Measurements from ENCODE around the gene AGPAT4.

Gene AGPAT4

DNA sequence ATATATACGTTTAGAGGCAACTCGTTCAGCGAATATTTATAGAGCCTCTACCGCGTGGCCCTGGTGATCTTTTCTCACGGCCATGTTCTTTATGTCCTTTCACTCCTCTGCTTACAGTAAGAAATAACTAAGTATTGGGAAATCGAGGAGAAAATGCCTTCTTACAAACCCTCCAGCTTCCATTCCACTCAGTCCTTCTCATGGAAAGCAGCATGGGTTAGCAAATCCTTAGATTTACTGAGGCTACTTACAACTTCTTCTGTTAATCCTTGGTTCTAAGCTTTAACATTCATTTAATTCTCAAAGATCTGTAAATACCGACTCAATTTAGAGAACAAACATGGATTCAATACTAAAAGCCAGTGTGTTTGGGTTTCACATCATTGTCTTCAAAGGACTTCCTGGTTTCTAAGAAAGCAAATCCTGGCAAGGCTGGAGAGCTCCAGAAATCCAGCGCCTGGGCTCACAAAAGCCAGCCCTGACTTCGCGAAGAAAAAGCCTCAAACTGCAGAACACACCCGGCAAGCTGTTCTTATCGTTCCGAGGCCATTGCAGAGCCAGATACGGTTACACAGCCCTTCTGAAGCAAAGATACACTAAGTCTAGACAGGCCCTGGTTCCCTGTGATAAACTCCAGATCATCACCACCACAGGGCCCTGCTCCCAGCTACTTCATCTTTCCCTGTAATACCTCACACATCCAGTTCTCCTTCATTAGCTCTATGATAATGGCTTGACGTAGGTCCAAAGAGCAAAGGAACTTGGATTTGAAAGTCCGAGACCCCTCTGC is 19.2 kb downstream of the AGPAT4 start:
- no peak for DNase-seq

DNA sequence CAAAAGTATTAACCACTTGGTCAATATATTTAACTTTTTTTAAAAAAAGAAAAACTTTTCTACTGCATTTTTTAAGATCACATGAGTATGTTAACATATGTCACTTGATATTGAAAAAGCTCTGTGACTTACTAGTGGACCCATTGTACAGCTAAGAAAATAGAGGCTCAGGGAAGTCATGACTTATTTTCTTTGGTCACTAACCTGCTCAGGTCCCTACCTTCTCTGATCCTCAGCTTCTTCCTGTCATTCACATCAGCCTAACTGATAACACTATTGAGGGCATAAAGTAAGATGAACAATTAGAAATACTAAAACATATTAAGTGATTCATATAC is 19.8 kb downstream of the AGPAT4 start:
- no peak for DNase-seq

DNA sequence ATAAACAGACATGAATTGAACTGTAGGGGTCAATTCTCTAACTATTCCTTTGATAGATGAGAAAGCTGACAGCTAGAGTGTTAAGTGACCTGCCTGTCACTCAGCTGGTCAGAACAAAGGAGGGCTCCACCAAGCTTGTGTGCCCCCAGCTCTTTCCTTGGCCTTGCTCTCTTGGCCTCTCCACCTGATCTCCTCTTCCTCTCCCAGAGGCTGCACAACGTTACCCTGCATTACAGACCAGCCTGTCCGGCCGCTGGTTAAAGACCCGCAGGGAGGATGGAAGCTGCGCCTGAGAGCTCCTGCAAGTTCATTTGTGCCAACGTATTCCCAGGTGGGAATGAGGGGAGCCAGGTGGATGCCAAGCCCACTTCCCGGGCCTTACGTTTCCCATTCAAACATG is 22.5 kb downstream of the AGPAT4 start:
- no peak for DNase-seq

DNA sequence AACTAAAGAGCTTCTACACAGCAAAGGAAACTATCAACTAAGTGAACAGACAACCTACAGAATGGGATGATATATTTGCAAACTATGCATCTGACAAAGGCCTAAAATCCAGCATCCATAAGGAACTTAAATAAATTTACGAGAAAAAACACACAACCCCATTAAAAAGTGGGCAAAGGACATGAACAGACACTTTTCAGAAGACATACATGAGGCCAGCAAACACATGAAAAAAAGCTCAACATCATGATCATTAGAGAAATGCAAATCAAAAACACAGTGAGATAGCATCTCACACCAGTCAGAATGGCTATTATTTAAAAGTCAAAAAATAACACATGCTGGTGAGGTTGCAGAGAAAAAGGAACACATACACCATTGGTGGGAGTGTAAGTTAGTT is 24.5 kb downstream of the AGPAT4 start:
- DNase-seq, result no peak

DNA sequence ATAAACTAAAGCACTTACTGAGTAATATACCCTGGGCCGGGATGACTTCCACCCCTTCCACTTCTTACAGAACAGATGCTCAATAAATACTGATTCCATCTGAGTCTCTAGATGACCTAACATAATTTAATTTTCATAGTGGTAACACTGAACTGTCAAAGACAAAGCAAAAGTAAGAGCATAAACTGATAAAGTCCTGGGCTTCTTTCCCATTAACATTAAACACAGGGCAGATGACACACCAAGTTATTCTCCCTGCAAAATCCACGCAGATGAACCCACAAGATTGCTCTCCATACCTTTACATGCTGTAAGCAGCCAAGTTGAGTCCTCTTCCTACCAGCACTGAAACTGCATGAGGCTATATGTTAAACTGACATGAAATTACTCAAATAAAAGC is 27.1 kb downstream of the AGPAT4 start:
- no peak for DNase-seq

DNA sequence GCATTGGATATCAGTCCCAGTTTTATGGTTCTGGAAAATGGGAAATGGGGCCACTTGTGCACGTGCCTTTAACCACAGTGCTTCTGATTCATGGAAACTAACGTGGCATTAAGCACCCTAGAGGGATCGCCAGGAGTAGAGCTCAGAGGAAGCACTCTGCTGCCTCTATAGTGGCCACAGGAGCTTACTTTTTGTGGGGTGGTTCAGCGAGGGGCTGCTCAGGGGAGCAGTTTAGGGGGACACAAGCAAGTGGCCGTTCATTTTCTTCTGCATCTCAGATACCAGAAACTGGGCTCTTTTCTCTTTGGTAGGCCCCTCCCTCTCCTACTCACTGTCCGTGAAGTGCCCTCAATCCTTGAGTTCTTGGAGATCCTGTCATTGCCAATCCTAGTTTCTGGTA is 28.5 kb downstream of the AGPAT4 start:
- DNase-seq, result no peak

DNA sequence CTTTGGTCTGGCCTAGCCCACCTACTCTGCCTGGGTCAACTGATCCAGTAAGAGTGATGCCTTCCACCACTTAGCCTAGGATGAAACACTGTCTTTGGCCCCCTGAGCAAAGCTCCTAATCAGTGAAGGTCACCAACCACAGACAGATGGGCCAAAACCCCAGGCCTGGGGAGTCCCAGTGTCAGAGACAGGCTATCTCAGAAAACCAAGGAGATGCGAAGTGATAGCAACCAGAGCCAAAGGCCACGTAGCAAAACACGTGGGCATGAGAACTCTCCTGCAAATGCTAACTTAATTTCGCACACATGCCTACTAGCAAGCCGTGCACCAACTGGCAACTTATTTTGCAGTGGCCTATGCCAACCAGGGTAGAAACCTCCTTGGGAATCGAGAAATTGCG is 29.1 kb downstream of the AGPAT4 start:
- no peak for DNase-seq

DNA sequence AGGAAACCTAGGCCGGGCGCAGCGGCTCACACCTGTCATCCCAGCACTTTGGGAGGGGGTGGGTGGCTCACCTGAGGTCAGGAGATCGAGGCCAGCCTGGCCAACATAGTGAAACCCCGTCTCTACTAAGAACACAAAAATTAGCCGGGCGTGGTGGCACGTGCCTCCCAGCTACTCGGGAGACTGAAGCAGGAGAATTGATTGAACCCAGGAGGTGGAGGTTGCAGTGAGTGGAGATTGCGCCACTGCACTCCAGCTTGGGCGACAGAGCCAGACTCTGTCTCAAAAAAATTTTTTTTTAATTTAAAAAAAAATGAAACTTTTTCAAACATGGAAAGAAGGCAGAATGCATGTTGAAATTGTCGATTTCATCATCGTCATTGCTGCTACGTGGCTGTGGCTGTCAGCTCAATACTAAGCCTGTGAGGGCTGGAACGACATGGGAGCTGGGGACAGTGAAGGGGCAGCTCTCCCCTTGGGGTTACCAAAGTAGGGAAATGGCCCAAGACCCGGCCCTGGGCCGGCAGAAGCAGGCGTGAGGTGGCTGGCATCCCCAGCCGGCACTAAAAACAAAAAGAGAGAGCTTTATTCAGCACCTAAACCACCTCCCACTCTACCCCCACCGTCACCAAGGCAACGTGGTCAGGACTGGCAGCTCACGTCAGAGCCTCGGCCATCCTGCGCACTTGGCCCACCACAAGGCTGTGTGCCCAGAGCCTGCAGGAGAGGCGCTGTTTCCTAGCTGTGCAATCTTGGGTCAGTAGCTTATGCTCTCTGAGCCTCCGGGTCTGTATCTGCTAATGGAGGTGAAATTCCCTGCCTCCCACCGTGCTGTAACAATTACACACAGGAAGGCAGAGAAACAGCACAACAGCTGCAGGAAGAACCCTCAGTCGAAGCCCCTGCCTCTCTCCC is 30.8 kb downstream of the AGPAT4 start:
- DNase-seq, result no peak

DNA sequence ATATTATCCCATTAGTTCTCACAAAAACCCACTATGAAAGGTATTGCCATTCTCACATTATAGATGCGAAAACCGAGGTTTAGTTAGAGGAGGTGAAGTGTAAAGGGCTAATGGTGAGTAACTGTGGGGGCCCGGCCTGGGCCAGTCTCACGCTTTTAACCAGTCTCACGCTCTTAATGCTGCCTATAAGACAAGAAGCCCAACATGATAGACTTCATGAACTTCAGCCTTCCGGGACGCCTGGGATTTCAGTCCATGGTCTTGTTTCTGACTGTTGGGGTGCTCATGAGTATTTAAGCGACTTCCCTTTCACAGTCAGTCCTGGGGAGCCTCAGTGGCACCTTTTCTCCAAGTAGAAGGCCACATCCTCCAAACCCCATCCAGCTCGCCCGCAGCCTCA is 31.7 kb downstream of the AGPAT4 start:
- no peak for DNase-seq

DNA sequence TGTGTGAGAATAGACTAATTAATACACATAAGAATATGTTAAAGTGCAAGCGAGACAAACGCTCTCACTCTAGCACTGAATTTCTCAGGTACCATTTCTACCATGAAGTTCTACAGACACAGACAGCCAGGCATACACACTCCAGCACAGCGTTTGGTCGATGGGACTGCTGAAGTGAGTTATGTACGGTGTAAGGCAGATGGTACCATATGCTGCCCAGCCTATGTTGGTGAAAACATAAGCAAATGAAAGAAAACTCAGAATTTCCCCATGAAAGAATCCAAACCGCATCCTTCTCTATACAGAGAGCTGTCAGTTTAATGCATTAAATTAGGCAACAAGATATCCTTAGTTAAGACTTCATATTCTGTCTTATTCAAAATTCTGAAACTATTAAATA is 34.9 kb downstream of the AGPAT4 start:
- DNase-seq, result no peak

DNA sequence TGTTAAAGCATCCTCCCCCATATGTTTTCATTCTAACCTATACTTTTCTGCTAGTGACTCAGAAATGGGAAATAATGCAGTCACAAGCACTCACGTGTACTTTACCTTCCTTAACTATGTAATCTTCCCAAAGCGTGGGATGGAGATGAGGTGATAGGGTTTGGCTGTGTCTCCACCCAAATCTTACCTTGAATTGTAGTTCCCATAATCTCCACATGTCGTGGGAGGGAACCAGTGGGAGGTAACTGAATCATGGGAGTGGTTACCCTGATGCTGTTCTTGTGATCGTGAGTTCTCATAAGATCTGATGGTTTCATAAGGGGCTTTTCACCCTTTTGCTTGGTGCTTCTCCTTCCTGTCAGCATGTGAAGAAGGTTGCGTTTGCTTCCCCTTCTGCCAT is 35.4 kb downstream of the AGPAT4 start:
- DNase-seq, result no peak

DNA sequence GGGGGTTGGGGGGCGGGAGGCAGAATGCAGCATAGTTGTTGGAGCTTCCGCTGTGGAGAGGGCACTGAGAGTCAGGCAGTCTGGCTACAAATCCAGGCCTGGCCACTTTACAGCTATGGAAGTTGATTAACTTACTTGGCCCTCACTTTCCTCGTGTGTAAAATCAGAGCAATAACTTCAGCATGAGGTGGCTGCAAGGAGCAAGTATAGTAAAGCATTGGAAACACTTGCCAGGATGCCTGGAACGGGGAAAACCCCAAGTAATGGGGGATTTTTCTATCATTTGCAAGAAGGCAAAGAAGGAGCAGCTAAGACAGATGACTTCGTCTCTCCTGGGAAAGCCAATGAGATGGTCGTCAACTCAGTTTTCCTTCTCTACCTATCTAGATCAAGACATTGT is 35.8 kb downstream of the AGPAT4 start:
- DNase-seq, result no peak

DNA sequence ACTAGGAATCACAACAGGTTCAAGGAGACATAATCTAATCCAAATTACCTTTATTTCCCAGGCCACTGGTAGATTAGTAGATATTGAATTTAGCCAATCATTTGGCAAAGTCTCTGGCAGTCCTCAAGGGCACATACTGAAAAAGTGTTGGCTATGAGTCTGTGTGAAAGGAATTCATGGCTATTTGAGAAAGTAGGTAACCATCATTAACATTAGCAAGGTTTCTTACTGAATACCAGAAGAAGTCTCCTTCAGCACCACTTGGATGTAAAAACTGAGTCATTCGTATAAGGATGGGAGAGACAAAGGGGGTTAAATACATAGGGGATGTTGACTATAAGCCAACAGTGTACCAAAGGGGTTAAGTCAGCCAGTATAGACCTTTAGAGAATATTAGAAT is 36.7 kb downstream of the AGPAT4 start:
- no peak for DNase-seq

DNA sequence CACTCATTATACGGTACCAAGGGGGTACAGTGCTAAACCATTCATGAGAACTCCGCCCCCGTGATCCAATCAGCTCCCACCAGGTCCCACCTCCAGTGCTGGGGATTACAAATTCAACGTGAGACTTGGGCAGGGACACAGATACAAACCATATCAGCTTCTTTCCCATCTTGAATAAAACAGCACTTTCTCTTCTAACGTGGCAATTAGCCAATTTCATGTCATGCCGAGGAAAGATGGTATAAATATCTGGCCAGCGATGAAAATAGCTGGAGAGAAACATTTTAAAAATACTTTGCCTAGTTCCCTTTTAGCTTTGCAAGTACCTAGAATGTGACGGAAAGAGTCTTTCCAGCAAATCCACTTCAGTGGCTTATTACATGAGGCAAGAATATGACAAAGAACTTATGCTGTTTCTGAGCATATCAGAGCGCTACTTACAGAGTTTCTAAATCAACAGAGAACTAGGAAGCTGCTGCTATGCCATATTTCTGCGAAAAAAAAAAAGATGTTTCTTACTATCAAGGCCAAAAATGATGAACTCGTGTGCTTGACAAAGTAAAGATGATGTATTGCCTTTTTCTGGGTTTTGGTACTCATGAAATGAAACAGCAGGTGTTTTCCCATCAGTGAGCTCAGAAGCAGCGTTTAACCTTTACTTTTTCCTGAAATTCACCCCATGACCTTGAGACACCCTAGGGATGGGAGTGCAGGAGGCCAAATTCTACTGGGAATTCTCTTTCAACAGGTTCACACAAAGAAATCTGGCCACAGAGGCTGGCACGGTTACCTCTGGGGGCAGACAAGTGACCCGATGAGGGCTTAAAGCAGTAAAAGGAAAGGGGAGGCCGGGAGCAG is 37.9 kb downstream of the AGPAT4 start:
- DNase-seq, result no peak

DNA sequence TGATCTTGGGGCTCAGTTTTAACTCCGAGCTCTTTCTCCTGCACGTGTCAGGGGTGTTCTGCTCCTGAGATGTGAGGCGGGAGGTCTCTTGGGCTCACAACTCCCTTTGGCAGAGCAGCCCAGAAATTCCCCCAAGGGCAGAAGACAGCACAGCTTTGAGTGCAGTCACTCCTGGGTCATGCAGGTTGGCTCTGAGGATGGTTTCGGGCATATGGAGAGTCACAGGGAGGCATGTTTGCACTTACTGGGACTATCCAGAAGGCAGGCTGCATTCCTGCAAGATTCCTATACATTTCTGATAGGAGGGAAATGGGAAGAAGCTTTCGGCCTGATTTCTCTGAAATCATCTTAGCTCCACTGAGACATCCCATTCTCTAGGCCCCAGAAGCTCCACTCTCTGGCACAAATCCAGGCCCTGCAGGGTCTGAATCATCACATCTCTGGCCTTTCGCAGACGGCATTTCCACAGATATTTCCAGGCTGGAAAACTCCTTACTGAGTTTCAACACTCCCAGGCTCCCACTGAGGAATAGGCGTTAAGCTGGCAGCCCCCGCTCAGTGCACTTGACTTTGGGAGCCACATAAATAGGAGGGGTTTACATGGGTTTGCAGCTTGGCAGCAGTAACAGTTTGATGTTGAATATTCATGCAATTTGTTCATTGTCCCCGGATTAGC is 39.7 kb downstream of the AGPAT4 start:
- no peak for DNase-seq

DNA sequence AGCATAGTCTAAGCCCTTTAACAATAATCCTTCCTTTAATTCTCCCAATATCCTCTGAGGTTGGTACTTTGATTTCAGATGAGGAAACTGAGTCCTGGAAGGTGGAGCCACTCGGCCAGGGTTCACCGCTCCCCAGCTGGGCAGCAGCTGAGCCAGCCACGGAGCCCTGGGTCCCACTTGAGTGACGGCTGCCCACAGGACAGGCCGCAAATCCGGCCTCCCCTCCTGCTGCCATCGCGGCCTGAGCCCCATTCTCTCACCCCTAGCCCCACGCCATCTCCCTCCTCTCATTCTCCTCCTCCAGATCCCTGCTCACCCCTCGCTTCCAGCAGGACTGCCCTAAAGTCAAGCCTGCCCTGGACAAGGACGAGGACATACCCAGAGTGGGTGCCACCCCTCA is 41.4 kb downstream of the AGPAT4 start:
- no peak for DNase-seq

DNA sequence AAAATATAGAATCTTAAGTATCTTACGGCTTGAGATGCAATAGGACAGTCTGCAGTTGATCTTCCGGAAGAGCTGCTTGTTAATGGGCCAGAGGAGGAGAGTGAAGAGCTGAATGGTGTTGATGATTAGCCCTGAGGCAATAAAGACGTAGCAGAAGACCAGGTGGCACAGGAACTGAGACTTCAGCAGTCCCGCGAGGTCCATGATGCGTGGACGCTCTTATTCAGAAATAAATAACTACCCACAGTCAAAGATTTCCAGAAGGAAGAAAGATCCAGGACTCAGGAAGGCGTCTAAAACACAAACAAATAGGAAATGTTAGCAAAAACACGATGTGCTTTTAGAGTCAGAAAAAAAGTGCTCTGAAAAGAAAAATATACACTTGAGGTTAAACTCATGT is 41.9 kb downstream of the AGPAT4 start:
- no peak for DNase-seq

DNA sequence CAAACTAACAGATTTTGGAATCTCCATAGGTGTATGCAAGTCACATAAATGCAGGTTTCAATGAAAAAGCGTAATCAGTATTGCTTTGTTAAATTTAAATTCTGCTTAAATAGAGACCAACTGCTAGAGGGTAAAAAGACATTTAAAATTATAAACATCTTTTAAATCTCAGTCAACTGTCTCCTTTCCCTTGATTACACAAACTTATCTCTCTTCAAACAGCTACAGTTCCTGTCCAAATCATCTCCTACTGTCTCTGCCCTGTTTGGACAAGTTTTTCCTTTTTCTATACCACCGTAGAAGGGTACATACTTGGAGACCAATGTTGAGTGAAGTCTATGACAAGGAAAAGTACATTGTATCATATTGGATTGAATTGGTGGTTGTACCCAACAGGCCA is 43.5 kb downstream of the AGPAT4 start:
- no peak for DNase-seq

DNA sequence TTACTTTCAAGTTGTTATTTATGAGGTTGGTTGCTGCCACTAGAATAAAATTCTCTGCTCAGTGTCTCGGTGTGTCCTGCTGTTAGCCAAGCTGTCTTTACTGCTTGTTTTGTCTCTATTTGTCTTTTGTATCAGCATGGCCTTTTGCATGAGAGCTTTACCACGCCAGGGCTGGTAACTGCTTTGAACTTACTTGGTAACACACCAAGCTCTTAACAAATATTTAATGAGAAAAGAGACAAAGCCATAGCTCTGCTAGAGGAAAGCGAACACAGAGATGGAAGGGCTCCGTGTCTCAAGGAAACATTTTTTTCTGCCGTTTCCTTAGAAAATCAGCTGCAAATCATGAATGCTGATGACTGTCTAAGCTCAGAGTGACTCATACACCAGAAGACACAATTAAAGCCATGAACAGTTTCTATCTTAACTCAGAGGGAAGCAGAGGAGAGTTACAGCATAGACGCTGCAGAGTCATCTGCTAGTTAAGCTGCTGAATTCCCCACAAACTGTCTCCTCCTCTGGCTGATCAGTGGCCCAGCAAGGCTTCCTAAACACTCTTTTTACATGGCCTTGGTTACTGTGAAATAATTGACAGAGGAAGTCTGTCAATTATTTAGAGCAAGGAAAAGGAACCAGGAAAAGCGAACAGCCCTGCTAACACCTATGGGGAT is 44.8 kb downstream of the AGPAT4 start:
- DNase-seq, result no peak

DNA sequence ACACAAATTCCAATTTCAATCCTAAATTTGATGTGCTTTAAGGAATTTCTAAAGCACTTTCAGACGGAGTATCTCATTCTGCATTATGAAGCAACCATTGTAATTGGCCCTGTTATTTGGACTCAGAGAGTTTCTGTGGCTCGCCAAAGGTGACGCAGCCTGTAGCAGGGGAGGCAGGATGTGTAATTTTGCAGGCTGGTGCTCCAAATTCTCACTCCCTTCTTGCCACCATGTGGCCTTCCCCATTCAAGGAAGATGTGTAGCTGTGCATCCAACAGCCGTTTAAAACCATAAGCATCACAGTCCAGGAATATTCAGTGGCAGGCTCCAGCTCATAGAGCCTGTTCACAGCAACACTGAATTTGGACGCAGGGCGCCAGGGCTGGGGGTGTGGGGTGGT is 45.8 kb downstream of the AGPAT4 start:
- no peak for DNase-seq

DNA sequence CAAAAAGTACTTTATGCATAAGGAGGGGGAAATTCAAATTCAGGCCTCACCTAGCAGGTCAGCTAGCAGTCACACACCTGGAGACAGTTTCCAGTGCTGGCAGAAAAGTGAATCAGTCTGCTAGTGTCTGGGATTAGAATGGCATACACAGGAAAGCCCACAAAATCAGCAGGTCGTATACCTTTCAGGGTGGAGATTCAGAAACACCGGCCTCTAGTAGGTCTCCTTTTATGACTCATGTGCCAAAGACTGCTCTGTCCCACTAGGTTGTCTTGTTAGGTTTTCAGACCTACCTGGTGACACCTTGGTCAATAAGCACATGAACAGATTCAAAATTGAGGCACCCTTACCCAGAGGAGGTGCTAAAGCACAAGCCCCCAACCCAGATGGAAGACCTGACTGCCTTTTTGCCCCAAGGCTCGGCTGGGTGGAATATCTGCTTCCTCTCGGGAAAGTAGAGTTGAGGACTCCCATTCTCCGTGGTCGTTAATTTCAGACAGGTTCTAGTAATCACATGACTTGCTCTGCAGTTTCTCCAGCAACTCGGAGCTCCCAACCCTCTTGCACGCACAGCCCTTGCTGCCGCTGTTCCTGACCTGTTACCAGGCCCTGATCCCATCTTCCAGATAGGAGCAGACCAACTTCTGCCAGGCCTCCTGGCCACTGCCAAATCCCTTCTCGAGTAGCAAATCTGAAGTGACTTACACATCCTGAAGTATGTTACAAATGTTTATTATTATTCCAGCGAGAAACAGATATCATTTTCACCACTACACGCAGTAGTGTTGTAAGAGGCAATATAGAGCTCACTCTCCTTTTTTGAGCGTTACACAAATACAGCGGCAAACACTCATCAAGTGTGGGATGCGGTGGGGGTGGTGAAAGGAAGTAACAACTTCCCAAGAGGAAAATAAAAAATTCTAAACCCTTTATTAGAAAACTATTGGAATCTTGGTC is 46.6 kb downstream of the AGPAT4 start:
- DNase-seq, result no peak
